H9 (cell line): Measurements from ENCODE around the gene MAN1A1. TPM values are rescaled to one million over a fixed set of nuclear protein-coding genes. Genes with fewer than 3 reads are reported as not detected.

Experiments used
- DNase-seq: peaks from one replicate; pipeline ENCODE4 v3.0.0-alpha.2; 2017
- H2AFZ ChIP-seq: one replicate; pipeline ENCODE4 v1.6.1; 2013; ENCODE audit warnings: mild to moderate bottlenecking, low read length, control low read depth, moderate library complexity
- H2AK5ac ChIP-seq: 2 replicates; pipeline ENCODE4 v1.6.1; 2013; ENCODE audit warnings: low read length, control low read depth, mixed read lengths; ENCODE audit not compliant: insufficient read length
- H2BK120ac ChIP-seq: one replicate; pipeline ENCODE4 v1.6.1; 2013; ENCODE audit warnings: low read depth, mild to moderate bottlenecking, low read length, control low read depth, inconsistent platforms; ENCODE audit not compliant: poor library complexity, severe bottlenecking
- H2BK12ac ChIP-seq: 2 replicates; pipeline ENCODE4 v1.6.1; 2013; ENCODE audit warnings: low read length, control low read depth, mixed read lengths, low read depth; ENCODE audit not compliant: insufficient read length
- H2BK15ac ChIP-seq: 2 replicates; pipeline ENCODE4 v1.6.1; 2013; ENCODE audit warnings: low read depth, low read length, control low read depth
- H2BK20ac ChIP-seq: one replicate; pipeline ENCODE4 v1.6.1; 2013; ENCODE audit warnings: low read depth, mild to moderate bottlenecking, low read length, control low read depth, inconsistent platforms; ENCODE audit not compliant: poor library complexity, severe bottlenecking
- H2BK5ac ChIP-seq: 2 replicates; pipeline ENCODE4 v1.6.1; 2013; ENCODE audit warnings: low read length, control low read depth, mixed read lengths; ENCODE audit not compliant: insufficient read length
- H3K14ac ChIP-seq: 2 replicates; pipeline ENCODE4 v1.6.1; 2013; ENCODE audit warnings: low read length, control low read depth; ENCODE audit not compliant: insufficient read depth
- H3K18ac ChIP-seq: 2 replicates; pipeline ENCODE4 v1.6.1; 2013; ENCODE audit warnings: low read depth, mild to moderate bottlenecking, mixed read lengths, low read length, control low read depth; ENCODE audit not compliant: insufficient read length
- H3K23ac ChIP-seq: 2 replicates; pipeline ENCODE4 v1.6.1; 2013; ENCODE audit warnings: low read length, control low read depth, mixed read lengths, low read depth; ENCODE audit not compliant: insufficient read length
- H3K23me2 ChIP-seq: 2 replicates; pipeline ENCODE4 v1.6.1; 2013; ENCODE audit warnings: low read depth, mild to moderate bottlenecking, mixed read lengths, low read length, control low read depth; ENCODE audit not compliant: insufficient read length, poor library complexity, severe bottlenecking
- H3K27ac ChIP-seq: 2 replicates; pipeline ENCODE4 v1.5.1; 2013; ENCODE audit warnings: low read length, control low read depth, mixed read lengths, low read depth; ENCODE audit not compliant: insufficient read length
- H3K27me3 ChIP-seq: 2 replicates; pipeline ENCODE4 v1.6.1; 2013; ENCODE audit warnings: low read length, control low read depth, inconsistent platforms; ENCODE audit not compliant: insufficient read depth
- H3K4ac ChIP-seq: 2 replicates; pipeline ENCODE4 v1.6.1; 2013; ENCODE audit warnings: low read depth, mild to moderate bottlenecking, control low read depth, inconsistent platforms, low read length, moderate library complexity
- H3K4me1 ChIP-seq: 2 replicates; pipeline ENCODE4 v1.6.1; 2013; ENCODE audit warnings: low read length, control low read depth, inconsistent platforms; ENCODE audit not compliant: insufficient read depth
- H3K4me2 ChIP-seq: 2 replicates; pipeline ENCODE4 v1.6.1; 2013; ENCODE audit warnings: low read length, control low read depth, mixed read lengths; ENCODE audit not compliant: insufficient read length, insufficient read depth
- H3K56ac ChIP-seq: 2 replicates; pipeline ENCODE4 v1.6.1; 2013; ENCODE audit warnings: low read depth, mild to moderate bottlenecking, mixed read lengths, low read length, control low read depth; ENCODE audit not compliant: insufficient read length
- H3K79me1 ChIP-seq: 2 replicates; pipeline ENCODE4 v1.6.1; 2013; ENCODE audit warnings: low read depth, mild to moderate bottlenecking, moderate library complexity, low read length, control low read depth, inconsistent platforms; ENCODE audit not compliant: insufficient read depth, poor library complexity, severe bottlenecking
- H3K79me2 ChIP-seq: 2 replicates; pipeline ENCODE4 v1.6.1; 2013; ENCODE audit warnings: low read length, control low read depth, inconsistent platforms; ENCODE audit not compliant: insufficient read depth
- H3K9ac ChIP-seq: 2 replicates; pipeline ENCODE4 v1.6.1; 2013; ENCODE audit warnings: low read length, control low read depth, mixed read lengths; ENCODE audit not compliant: insufficient read length; ENCODE audit errors: extremely low read depth
- H3K9me3 ChIP-seq: one replicate; pipeline ENCODE4 v1.6.1; 2013; ENCODE audit warnings: low read depth, low read length, inconsistent platforms; ENCODE audit not compliant: control insufficient read depth
- H3T11ph ChIP-seq: one replicate; pipeline ENCODE4 v1.6.1; 2013; ENCODE audit warnings: mild to moderate bottlenecking, low read length, control low read depth, inconsistent platforms
- H4K20me1 ChIP-seq: one replicate; pipeline ENCODE4 v1.6.1; 2013; ENCODE audit not compliant: control insufficient read depth, insufficient read length, insufficient read depth
- H4K5ac ChIP-seq: 2 replicates; pipeline ENCODE4 v1.6.1; 2013; ENCODE audit warnings: low read depth, mild to moderate bottlenecking, mixed read lengths, low read length, control low read depth; ENCODE audit not compliant: insufficient read length
- H4K8ac ChIP-seq: replicated peaks from 2 replicates; pipeline ENCODE4 v1.6.1; 2013; ENCODE audit warnings: low read length, control low read depth, mixed read lengths, low read depth; ENCODE audit not compliant: insufficient read length
- H4K91ac ChIP-seq: 2 replicates; pipeline ENCODE4 v1.6.1; 2013; ENCODE audit warnings: low read depth, mild to moderate bottlenecking, moderate library complexity, mixed read lengths, low read length, control low read depth; ENCODE audit not compliant: insufficient read length
- H3K27ac Mint-ChIP-seq, 3 experiments: 2 replicates in 2 of 3; 3 replicates in 1 of 3; pipeline ENCODE4 v1.8.0; 2020 to 2021; ENCODE audit warnings: mixed read lengths in 3 of 3, mild to moderate bottlenecking in 1 of 3, moderate library complexity in 1 of 3
- H3K27me3 Mint-ChIP-seq: 2 replicates; pipeline ENCODE4 v1.8.0; 2021; ENCODE audit warnings: low read depth, mild to moderate bottlenecking, moderate library complexity, mixed read lengths
- H3K36me3 Mint-ChIP-seq, 3 experiments: 2 replicates in 2 of 3; 3 replicates in 1 of 3; pipeline ENCODE4 v1.8.0; 2020 to 2021; ENCODE audit warnings: low read depth in 3 of 3, mixed read lengths in 3 of 3; ENCODE audit not compliant: insufficient read depth in 1 of 3
- H3K4me1 Mint-ChIP-seq, 2 experiments: 2 replicates each; pipeline ENCODE4 v1.8.0; 2020; ENCODE audit warnings: mixed read lengths in 2 of 2
- H3K4me3 Mint-ChIP-seq, 2 experiments: 2 replicates in 1 of 2; 3 replicates in 1 of 2; pipeline ENCODE4 v1.8.0; 2020 to 2021; ENCODE audit warnings: mild to moderate bottlenecking in 2 of 2, mixed read lengths in 2 of 2, moderate library complexity in 1 of 2
- H3K9me3 Mint-ChIP-seq, 2 experiments: 2 replicates in 1 of 2; 3 replicates in 1 of 2; pipeline ENCODE4 v1.8.0; 2020; ENCODE audit warnings: mild to moderate bottlenecking in 2 of 2, mixed read lengths in 2 of 2, moderate library complexity in 1 of 2
- WGBS: extraction: QIAGEN DNeasy Blood & Tissue Kit; methylation state at CpG from one replicate; pipeline ENCODE4 v1.1.7; 2013; ENCODE audit warnings: missing lambda C conversion rate, low lambda C conversion rate, mixed read lengths; ENCODE audit not compliant: insufficient read length; ENCODE audit errors: extremely low coverage; 5-methylcytosine and 5-hydroxymethylcytosine counted together
- total RNA-seq: library from RNA; stranded (reverse); gene quantifications from 2 replicates; pipeline ENCODE4 v1.2.1, GENCODE V29; 2021
- TF ChIP-seq, protein P1 (sequence below): fragments of 200-600 bp; sonication (generic); conservative IDR thresholded peaks from 3 replicates; pipeline ENCODE4 v1.8.0; 2021; ENCODE audit warnings: antibody characterized with exemption, mild to moderate bottlenecking

Gene MAN1A1
- total RNA-seq, 1 experiment from 2014 or later = 1.6 TPM

DNA sequence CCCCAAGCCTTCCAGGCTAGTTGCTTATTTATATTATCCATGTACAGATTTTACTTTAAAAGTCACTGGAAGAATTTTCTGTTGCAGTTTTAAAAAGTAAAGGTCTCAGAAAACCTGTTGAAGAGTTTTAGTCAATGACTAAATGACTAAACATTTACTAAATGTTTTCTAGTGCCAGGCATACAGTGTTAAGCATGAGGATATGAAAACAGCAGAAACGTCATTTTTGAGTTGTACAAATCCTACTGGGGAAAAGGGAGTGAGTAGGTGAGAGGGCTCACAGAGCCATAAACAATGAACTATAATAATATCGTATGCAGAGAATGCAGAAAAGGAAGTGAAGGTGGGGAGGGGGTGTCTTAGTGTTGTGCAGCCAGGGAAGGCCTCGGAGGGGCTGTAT is 66.3 kb downstream of the MAN1A1 start:
- H2BK15ac ChIP-seq = no peak overlapping the region
- H4K8ac ChIP-seq = no peak overlapping the region
- no peaks in the 10 kb centered on the region for H3K4me1 ChIP-seq
- no peaks in the 10 kb centered on the region for H3K9me3 Mint-ChIP-seq
- no peak overlapping the region for H4K5ac ChIP-seq
- H4K91ac ChIP-seq = no peak overlapping the region
- no peak overlapping the region for H3K18ac ChIP-seq
- DNase-seq = no peak
- H3K36me3 Mint-ChIP-seq = no peaks in the 10 kb centered on the region
- H2BK5ac ChIP-seq = no peak overlapping the region
- no peaks in the 10 kb centered on the region for H3K79me2 ChIP-seq
- H2AFZ ChIP-seq = no peak overlapping the region
- H4K20me1 ChIP-seq = no peaks in the 10 kb centered on the region
- TF ChIP-seq, protein P1, sequence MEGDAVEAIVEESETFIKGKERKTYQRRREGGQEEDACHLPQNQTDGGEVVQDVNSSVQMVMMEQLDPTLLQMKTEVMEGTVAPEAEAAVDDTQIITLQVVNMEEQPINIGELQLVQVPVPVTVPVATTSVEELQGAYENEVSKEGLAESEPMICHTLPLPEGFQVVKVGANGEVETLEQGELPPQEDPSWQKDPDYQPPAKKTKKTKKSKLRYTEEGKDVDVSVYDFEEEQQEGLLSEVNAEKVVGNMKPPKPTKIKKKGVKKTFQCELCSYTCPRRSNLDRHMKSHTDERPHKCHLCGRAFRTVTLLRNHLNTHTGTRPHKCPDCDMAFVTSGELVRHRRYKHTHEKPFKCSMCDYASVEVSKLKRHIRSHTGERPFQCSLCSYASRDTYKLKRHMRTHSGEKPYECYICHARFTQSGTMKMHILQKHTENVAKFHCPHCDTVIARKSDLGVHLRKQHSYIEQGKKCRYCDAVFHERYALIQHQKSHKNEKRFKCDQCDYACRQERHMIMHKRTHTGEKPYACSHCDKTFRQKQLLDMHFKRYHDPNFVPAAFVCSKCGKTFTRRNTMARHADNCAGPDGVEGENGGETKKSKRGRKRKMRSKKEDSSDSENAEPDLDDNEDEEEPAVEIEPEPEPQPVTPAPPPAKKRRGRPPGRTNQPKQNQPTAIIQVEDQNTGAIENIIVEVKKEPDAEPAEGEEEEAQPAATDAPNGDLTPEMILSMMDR = no peak
- H3K27me3 ChIP-seq = no peaks in the 10 kb centered on the region
- no peaks in the 10 kb centered on the region for H3K27me3 Mint-ChIP-seq
- no peak overlapping the region for H3K4me3 Mint-ChIP-seq
- no peaks in the 10 kb centered on the region for H3K9me3 ChIP-seq
- no peak overlapping the region for H3K4me2 ChIP-seq
- WGBS = no CpG with 5 or more reads among the region's 3 CpGs
- no peaks in the 10 kb centered on the region for H3K23me2 ChIP-seq
- H3K27ac ChIP-seq = no peak overlapping the region
- H3K4me1 Mint-ChIP-seq = no peaks in the 10 kb centered on the region
- no peak overlapping the region for H3K56ac ChIP-seq
- peak overlapping the region in 1 of 3 experiments; percentile 8; a peak in 1 of 7 replicates for H3K27ac Mint-ChIP-seq
- H3K9ac ChIP-seq = no peak overlapping the region
- H3K14ac ChIP-seq = no peak overlapping the region
- no peak overlapping the region for H2BK20ac ChIP-seq
- H3K4ac ChIP-seq = no peak overlapping the region
- H2AK5ac ChIP-seq = no peak overlapping the region
- no peaks in the 10 kb centered on the region for H3K79me1 ChIP-seq
- no peak overlapping the region for H3K23ac ChIP-seq
- H3T11ph ChIP-seq = no peak overlapping the region
- H2BK120ac ChIP-seq = no peak overlapping the region
- H2BK12ac ChIP-seq = no peak overlapping the region
